HEK293 (cell line): ENCODE results near the gene KAT5.

Experiments used
- CTCF ChIA-PET: fragments of 350-600 bp; formaldehyde crosslinking; extraction: SDS; loops from one replicate; lab custom pipeline; 2021; ENCODE audit warnings: antibody characterized with exemption; lab: Yijun Ruan, JAX
- POLR2A ChIA-PET: fragments of 300-600 bp; formaldehyde crosslinking; extraction: SDS; loops from one replicate; lab custom pipeline; 2020; ENCODE audit warnings: antibody characterized with exemption, inconsistent platforms; lab: Yijun Ruan, JAX
- H3K27ac ChIP-seq: fragments of 200-500 bp; sonication (Bioruptor generic); 2 replicates; pipeline ENCODE4 v1.5.1; 2014; ENCODE audit warnings: low read depth, low read length, control low read depth, inconsistent platforms; ENCODE audit errors: extremely low read depth
- H3K36me3 ChIP-seq, 2 experiments: fragments of 200-500 bp in 1 of 2; sonication (Bioruptor generic) in 1 of 2; 1 replicate in 1 of 2; 2 replicates in 1 of 2; pipeline ENCODE4 v1.5.1; 2014 to 2017; ENCODE audit warnings: inconsistent platforms in 2 of 2, low read length in 2 of 2; ENCODE audit not compliant: control insufficient read depth in 2 of 2, insufficient read depth in 1 of 2
- H3K4me1 ChIP-seq: fragments of 200-500 bp; sonication (Bioruptor generic); 2 replicates; pipeline ENCODE4 v1.5.1; 2014; ENCODE audit warnings: mild to moderate bottlenecking, low read length, inconsistent platforms; ENCODE audit not compliant: control insufficient read depth, insufficient read depth
- H3K4me3 ChIP-seq: 2 replicates; pipeline ENCODE4 v1.5.1; 2011; ENCODE audit warnings: low read depth, mild to moderate bottlenecking, control low read depth, low read length, moderate library complexity
- H3K9me3 ChIP-seq: fragments of 200-500 bp; sonication (Bioruptor generic); 2 replicates; pipeline ENCODE4 v1.5.1; 2014; ENCODE audit warnings: low read depth, low read length, inconsistent platforms; ENCODE audit not compliant: control insufficient read depth, insufficient read depth
- HOXA7 ChIP-seq: sonication (generic); formaldehyde crosslinking; IDR thresholded peaks from 2 replicates; pipeline ENCODE4 v1.8.1; 2022; ENCODE audit warnings: missing genetic modification reagents, borderline replicate concordance
- KLF9 ChIP-seq: fragments of 450-650 bp; formaldehyde crosslinking; IDR thresholded peaks from 2 replicates; pipeline ENCODE4 v1.5.1; 2016; ENCODE audit warnings: missing biosample characterization, missing genetic modification characterization, low read depth
- SETDB1 ChIP-seq: IDR thresholded peaks from one replicate; pipeline ENCODE4 v1.6.1; 2017; ENCODE audit warnings: mild to moderate bottlenecking, low read length, moderate library complexity, mixed read lengths; ENCODE audit not compliant: insufficient read length
- SP3 ChIP-seq: fragments of 450-650 bp; formaldehyde crosslinking; IDR thresholded peaks from 2 replicates; pipeline ENCODE4 v1.5.1; 2016; ENCODE audit warnings: missing biosample characterization, missing genetic modification characterization
- ZBTB1 ChIP-seq: fragments of 450-650 bp; formaldehyde crosslinking; IDR thresholded peaks from 2 replicates; pipeline ENCODE4 v1.5.1; 2016; ENCODE audit warnings: missing biosample characterization, missing genetic modification characterization
- ZBTB7A ChIP-seq: fragments of 450-650 bp; formaldehyde crosslinking; IDR thresholded peaks from 2 replicates; pipeline ENCODE4 v1.5.1; 2016; ENCODE audit warnings: low read depth, missing biosample characterization, missing genetic modification characterization
- ZFP41 ChIP-seq: fragments of 450-650 bp; formaldehyde crosslinking; IDR thresholded peaks from 2 replicates; pipeline ENCODE4 v1.5.1; 2016; ENCODE audit warnings: missing biosample characterization, missing genetic modification characterization, borderline replicate concordance
- ZNF10 ChIP-seq: fragments of 450-650 bp; formaldehyde crosslinking; IDR thresholded peaks from 2 replicates; pipeline ENCODE4 v1.5.1; 2017; ENCODE audit warnings: missing biosample characterization, missing genetic modification characterization
- ZNF140 ChIP-seq: fragments of 450-650 bp; formaldehyde crosslinking; IDR thresholded peaks from 2 replicates; pipeline ENCODE4 v1.5.1; 2016; ENCODE audit warnings: missing biosample characterization, missing genetic modification characterization
- ZNF214 ChIP-seq: fragments of 450-650 bp; formaldehyde crosslinking; IDR thresholded peaks from 2 replicates; pipeline ENCODE4 v1.5.1; 2017; ENCODE audit warnings: missing biosample characterization, mild to moderate bottlenecking, missing genetic modification characterization, borderline replicate concordance
- ZNF221 ChIP-seq: fragments of 450-650 bp; formaldehyde crosslinking; IDR thresholded peaks from 2 replicates; pipeline ENCODE4 v1.5.1; 2017; ENCODE audit warnings: missing biosample characterization, missing genetic modification characterization, borderline replicate concordance
- ZNF274 ChIP-seq, 2 experiments: fragments of 200-500 bp in 1 of 2; fragments of 450-650 bp in 1 of 2; sonication (Bioruptor generic) in 1 of 2; formaldehyde crosslinking in 1 of 2; IDR thresholded peaks; 2 replicates each; pipeline versions ENCODE4 v1.5.1 to v1.6.1; 2014 to 2016; ENCODE audit warnings: borderline replicate concordance in 1 of 2, inconsistent platforms in 1 of 2, low read length in 1 of 2, missing biosample characterization in 1 of 2, missing genetic modification characterization in 1 of 2
- ZNF354C ChIP-seq: fragments of 450-650 bp; formaldehyde crosslinking; IDR thresholded peaks from 2 replicates; pipeline ENCODE4 v1.5.1; 2016; ENCODE audit warnings: missing biosample characterization, missing genetic modification characterization, low read depth, borderline replicate concordance
- ZNF366 ChIP-seq: fragments of 450-650 bp; formaldehyde crosslinking; conservative IDR thresholded peaks from 2 replicates; pipeline ENCODE4 v1.5.1; 2016; ENCODE audit warnings: missing biosample characterization, missing genetic modification characterization
- ZNF664 ChIP-seq: fragments of 450-650 bp; formaldehyde crosslinking; IDR thresholded peaks from 2 replicates; pipeline ENCODE4 v1.5.1; 2016; ENCODE audit warnings: missing biosample characterization, missing genetic modification characterization
- ZNF830 ChIP-seq: fragments of 450-650 bp; IDR thresholded peaks from 2 replicates; pipeline ENCODE4 v1.5.0; 2018; ENCODE audit warnings: missing biosample characterization, missing genetic modification characterization, low read depth, mild to moderate bottlenecking, moderate library complexity
- TF ChIP-seq, protein P1 (sequence below): fragments of 450-650 bp; formaldehyde crosslinking; IDR thresholded peaks from 2 replicates; pipeline ENCODE4 v1.5.1; 2016; ENCODE audit warnings: missing biosample characterization, missing genetic modification characterization
- TF ChIP-seq, protein P2 (sequence below): fragments of 450-650 bp; formaldehyde crosslinking; IDR thresholded peaks from 2 replicates; pipeline ENCODE4 v1.5.1; 2016; ENCODE audit warnings: missing biosample characterization, missing genetic modification characterization
- TF ChIP-seq, protein P3 (sequence below): fragments of 450-650 bp; formaldehyde crosslinking; IDR thresholded peaks from 2 replicates; pipeline ENCODE4 v1.5.1; 2017; ENCODE audit warnings: missing biosample characterization, missing genetic modification characterization

KAT5 gene

DNA sequence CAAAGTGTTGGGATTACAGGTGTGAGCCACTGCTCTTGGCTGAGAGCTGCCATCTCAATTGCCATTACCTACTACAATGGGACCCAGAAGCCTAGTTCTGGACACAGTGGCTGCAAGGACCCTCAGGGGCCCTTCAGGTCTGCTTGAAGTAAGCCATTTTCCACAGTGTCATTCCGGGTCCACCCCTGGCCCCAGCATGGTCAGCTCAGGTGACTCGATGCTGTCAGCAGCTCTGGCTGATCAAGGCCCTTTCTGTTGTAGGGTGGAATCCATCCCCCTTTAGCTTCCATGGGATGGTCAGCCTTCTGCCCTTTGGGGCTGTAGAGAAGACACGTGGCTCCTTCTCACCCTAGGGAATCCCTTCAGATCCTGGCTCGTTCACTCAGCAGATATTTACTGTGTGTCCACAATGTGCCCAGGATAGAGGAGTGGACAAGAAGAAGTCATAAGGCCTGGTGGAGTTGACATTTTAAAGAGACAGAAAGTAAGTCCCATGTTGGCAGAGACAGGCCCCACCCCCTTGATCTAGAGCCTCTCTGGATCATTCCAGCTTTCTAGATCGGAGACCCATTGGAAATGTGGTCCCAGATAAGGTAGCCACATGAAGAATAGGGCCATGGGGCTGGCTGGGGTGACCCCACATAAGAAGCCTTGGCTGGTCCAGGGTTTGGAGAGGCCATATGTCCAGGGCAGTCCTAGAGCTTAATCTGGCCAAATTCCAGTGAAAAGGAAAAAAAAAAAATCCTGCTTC is 15.1 kb upstream of the KAT5 start (continued):
- TF ChIP-seq ZNF214 (tag by site-specific recombination), result no peak
- no peak for TF ChIP-seq SP3
- no peak for TF ChIP-seq ZFP41
- TF ChIP-seq HOXA7 (CRISPR knock-in tag), result no peak
- TF ChIP-seq, protein P1, sequence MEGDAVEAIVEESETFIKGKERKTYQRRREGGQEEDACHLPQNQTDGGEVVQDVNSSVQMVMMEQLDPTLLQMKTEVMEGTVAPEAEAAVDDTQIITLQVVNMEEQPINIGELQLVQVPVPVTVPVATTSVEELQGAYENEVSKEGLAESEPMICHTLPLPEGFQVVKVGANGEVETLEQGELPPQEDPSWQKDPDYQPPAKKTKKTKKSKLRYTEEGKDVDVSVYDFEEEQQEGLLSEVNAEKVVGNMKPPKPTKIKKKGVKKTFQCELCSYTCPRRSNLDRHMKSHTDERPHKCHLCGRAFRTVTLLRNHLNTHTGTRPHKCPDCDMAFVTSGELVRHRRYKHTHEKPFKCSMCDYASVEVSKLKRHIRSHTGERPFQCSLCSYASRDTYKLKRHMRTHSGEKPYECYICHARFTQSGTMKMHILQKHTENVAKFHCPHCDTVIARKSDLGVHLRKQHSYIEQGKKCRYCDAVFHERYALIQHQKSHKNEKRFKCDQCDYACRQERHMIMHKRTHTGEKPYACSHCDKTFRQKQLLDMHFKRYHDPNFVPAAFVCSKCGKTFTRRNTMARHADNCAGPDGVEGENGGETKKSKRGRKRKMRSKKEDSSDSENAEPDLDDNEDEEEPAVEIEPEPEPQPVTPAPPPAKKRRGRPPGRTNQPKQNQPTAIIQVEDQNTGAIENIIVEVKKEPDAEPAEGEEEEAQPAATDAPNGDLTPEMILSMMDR (tag by site-specific recombination), result no peak
- no peak for TF ChIP-seq ZNF664 (tag by site-specific recombination)
- TF ChIP-seq ZNF830 (tag by site-specific recombination), result no peak
- no peak for TF ChIP-seq ZNF274 (IDR thresholded peaks at IDR 0.05; ENCODE audit: low read length)
- no peak for TF ChIP-seq ZNF274 (tag by site-specific recombination; IDR thresholded peaks at IDR 0.05; ENCODE audit: borderline replicate concordance)
- TF ChIP-seq ZNF10, result no peak
- TF ChIP-seq, protein P2, sequence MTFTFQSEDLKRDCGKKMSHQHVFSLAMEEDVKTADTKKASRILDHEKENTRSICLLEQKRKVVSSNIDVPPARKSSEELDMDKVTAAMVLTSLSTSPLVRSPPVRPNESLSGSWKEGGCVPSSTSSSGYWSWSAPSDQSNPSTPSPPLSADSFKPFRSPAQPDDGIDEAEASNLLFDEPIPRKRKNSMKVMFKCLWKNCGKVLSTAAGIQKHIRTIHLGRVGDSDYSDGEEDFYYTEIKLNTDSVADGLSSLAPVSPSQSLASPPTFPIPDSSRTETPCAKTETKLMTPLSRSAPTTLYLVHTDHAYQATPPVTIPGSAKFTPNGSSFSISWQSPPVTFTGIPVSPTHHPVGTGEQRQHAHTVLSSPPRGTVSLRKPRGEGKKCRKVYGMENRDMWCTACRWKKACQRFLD, result no peak

DNA sequence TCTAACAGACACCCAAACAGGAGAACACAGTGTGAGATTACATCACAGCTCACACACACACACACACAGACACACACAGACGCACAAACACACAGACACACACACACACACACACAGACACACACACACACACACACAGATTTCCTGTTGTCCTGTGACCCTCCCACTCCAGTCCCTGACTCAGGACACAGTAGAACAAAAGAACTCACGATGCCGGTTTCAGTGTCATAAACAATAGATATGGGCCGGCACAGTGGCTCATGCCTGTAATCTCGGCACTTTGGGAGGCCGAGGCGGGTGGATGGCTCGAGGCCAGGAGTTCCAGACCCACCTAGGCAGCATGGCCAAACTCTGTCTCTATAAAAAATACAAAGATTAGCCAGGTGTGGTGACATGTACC is 13.8 kb upstream of the KAT5 start:
- Histone ChIP-seq H3K4me1 (no peaks in the 10 kb centered on the region), H3K27ac (no peak overlapping the region), H3K9me3 (no peaks in the 10 kb centered on the region), H3K36me3 (no peaks in the 10 kb centered on the region), H3K4me3 (no peak overlapping the region)
- ChIA-PET POLR2A (no interaction called here), CTCF (no interaction called here)
- TF ChIP-seq ZBTB7A (tag by site-specific recombination) (no peak), ZNF140 (tag by site-specific recombination) (no peak), SETDB1 (no peak), KLF9 (tag by site-specific recombination) (no peak), ZBTB1 (tag by site-specific recombination) (no peak), ZNF221 (tag by site-specific recombination) (no peak), ZNF366 (tag by site-specific recombination) (no peak)
- TF ChIP-seq, protein P3, sequence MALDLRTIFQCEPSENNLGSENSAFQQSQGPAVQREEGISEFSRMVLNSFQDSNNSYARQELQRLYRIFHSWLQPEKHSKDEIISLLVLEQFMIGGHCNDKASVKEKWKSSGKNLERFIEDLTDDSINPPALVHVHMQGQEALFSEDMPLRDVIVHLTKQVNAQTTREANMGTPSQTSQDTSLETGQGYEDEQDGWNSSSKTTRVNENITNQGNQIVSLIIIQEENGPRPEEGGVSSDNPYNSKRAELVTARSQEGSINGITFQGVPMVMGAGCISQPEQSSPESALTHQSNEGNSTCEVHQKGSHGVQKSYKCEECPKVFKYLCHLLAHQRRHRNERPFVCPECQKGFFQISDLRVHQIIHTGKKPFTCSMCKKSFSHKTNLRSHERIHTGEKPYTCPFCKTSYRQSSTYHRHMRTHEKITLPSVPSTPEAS, result peak; percentile 79

DNA sequence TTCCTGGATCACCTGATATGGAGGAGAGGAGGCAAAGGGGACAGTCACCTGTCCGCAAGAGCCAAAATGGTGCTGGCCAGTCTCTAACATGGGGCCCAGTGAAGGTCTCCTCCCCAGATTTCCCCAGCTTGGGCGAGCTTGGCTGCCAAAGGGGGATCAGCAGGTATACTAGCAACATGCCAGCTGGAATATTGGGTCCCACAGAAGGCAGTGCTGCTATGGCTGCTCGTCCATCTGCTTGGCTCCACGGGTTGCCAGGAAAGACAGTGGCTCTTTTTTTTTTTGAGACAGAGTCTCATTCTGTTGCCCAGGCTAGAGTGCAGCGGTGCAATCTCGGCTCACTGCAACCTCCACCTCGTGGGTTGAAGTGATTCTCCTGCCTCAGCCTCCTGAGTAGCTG is 12.7 kb upstream of the KAT5 start:
- H3K4me3 ChIP-seq, result no peak overlapping the region
- POLR2A ChIA-PET, result no interaction called here
- no peaks in the 10 kb centered on the region for H3K4me1 ChIP-seq

More for the DNA sequence above, 12.7 kb upstream of the KAT5 start:
- no peaks in the 10 kb centered on the region for H3K9me3 ChIP-seq
- CTCF ChIA-PET, result interaction anchor here (0.6 kb wide), 1 partner anchor 8 kb away, joined by 5 read pairs; no protein-coding TSS in a partner anchor
- H3K27ac ChIP-seq, result no peak overlapping the region
- no peaks in the 10 kb centered on the region for H3K36me3 ChIP-seq
- no peak for TF ChIP-seq ZNF354C (tag by site-specific recombination)
